H1 (cell line): ENCODE results near the gene SLAMF1.

Experiments used
- CTCF ChIP-seq, 3 experiments: IDR thresholded peaks; 1 replicate in 2 of 3; 2 replicates in 1 of 3; pipeline versions ENCODE4 v1.5.1 to v1.6.1; 2011; ENCODE audit warnings: low read length in 3 of 3, mild to moderate bottlenecking in 3 of 3, inconsistent platforms in 2 of 3, low read depth in 1 of 3, moderate library complexity in 1 of 3; ENCODE audit not compliant: insufficient read depth in 1 of 3; ENCODE audit errors: control extremely low read depth in 1 of 3
- EP300 ChIP-seq, 2 experiments: IDR thresholded peaks; 1 replicate in 1 of 2; 2 replicates in 1 of 2; pipeline ENCODE4 v1.6.1; 2011 to 2012; ENCODE audit warnings: low read depth in 2 of 2, low read length in 2 of 2, mild to moderate bottlenecking in 2 of 2, borderline replicate concordance in 1 of 2, inconsistent platforms in 1 of 2, moderate library complexity in 1 of 2
- EZH2 ChIP-seq: fragments of 200-600 bp; sonication (generic); IDR thresholded peaks from 2 replicates; pipeline ENCODE4 v1.7.1; 2012; ENCODE audit warnings: low read depth, mild to moderate bottlenecking, moderate library complexity, low read length, inconsistent platforms; ENCODE audit not compliant: severe bottlenecking
- GABPA ChIP-seq: IDR thresholded peaks from 2 replicates; pipeline ENCODE4 v1.6.1; 2011; ENCODE audit warnings: mild to moderate bottlenecking, low read length, moderate library complexity, borderline replicate concordance; ENCODE audit not compliant: insufficient read depth
- MAFK ChIP-seq: IDR thresholded peaks from 2 replicates; pipeline ENCODE4 v1.6.1; 2012; ENCODE audit warnings: low read depth, mild to moderate bottlenecking, improper control_type of control experiment, low read length
- POLR2AphosphoS5 ChIP-seq: IDR thresholded peaks from 2 replicates; pipeline ENCODE4 v1.6.1; 2011; ENCODE audit warnings: low read depth, low read length
- POU5F1 ChIP-seq: IDR thresholded peaks from 2 replicates; pipeline ENCODE4 v1.6.1; 2011; ENCODE audit warnings: low read depth, mild to moderate bottlenecking, low read length, moderate library complexity
- SIN3A ChIP-seq, 2 experiments: IDR thresholded peaks in 1 of 2; conservative IDR thresholded peaks in 1 of 2; 2 replicates each; pipeline ENCODE4 v1.6.1; 2011 to 2012; ENCODE audit warnings: low read length in 2 of 2, improper control_type of control experiment in 1 of 2, low read depth in 1 of 2, mild to moderate bottlenecking in 1 of 2

GRCh38 chr1:160575112-160575664 is 71.7 kb downstream of the SLAMF1 start:
- TF ChIP-seq CTCF (IDR thresholded peaks at IDR 0.05; ENCODE audit: control extremely low read depth in 1 of 3, insufficient read depth in 1 of 3, low read depth in 1 of 3, low read length in 3 of 3) (no peak), POLR2AphosphoS5 (no peak), EP300 (IDR thresholded peaks at IDR 0.05; ENCODE audit: borderline replicate concordance in 1 of 2, low read depth in 2 of 2, low read length in 2 of 2) (no peak), MAFK (no peak), GABPA (no peak), EZH2 (no peak), SIN3A (conservative IDR thresholded peaks at IDR 0.05 in 1 of 2, IDR thresholded peaks at IDR 0.05 in 1 of 2; ENCODE audit: low read depth in 1 of 2, low read length in 2 of 2) (no peak), POU5F1 (no peak)
